Fibroblast of upper back skin (primary cell): ENCODE measurements around the gene GPR3.
A peak's percentile ranks its signal among the peaks of the same experiment; 100 is the strongest.
"Not testable (repeated sequence)": the region's sequence is repeated elsewhere in the genome, so short reads cannot be mapped to it uniquely, and the experiment has no call there.

Experiments used
- DNase-seq: peaks from one replicate; pipeline ENCODE4 v3.0.0-alpha.2; 2013

Gene GPR3

GRCh38 chr1:27380766-27381733 lies 11.4 kb upstream of the GPR3 start:
- DNase-seq: no peak

- DNase-seq: no peak
Measured at GRCh38 chr1:27381969-27382762, 10.3 kb upstream of the GPR3 start.

GRCh38 chr1:27383039-27383605 lies 9.3 kb upstream of the GPR3 start, which contains the start of gene CD164L2:
Gene CD164L2, minus strand, starts transcription at chr1:27383333. Its CDS starts 94 bp downstream, at chr1:27383239.
- DNase-seq: no peak

GRCh38 chr1:27383661-27384060 lies 8.8 kb upstream of the GPR3 start:
- DNase-seq: no peak

GRCh38 chr1:27384797-27385196 lies 7.6 kb upstream of the GPR3 start:
- DNase-seq: not testable (repeated sequence)

- DNase-seq: peak; percentile 39
Measured at GRCh38 chr1:27388337-27389005, 4.0 kb upstream of the GPR3 start.

GRCh38 chr1:27391511-27392095 lies 819 bp upstream of the GPR3 start:
- DNase-seq: peak; percentile 58

- no peak for DNase-seq
Measured at GRCh38 chr1:27392778-27393635, 585 bp downstream of the GPR3 start.

GRCh38 chr1:27393641-27394281 lies 1.3 kb downstream of the GPR3 start:
- DNase-seq: no peak

GRCh38 chr1:27394282-27394658 lies 1.8 kb downstream of the GPR3 start:
- no peak for DNase-seq

GRCh38 chr1:27394925-27395324 lies 2.5 kb downstream of the GPR3 start:
- no peak for DNase-seq

GRCh38 chr1:27395441-27396195 lies 3.2 kb downstream of the GPR3 start:
- peak; percentile 69 for DNase-seq

GRCh38 chr1:27397110-27397509 lies 4.7 kb downstream of the GPR3 start:
- no peak for DNase-seq

GRCh38 chr1:27397749-27398148 lies 5.3 kb downstream of the GPR3 start:
- DNase-seq: no peak

GRCh38 chr1:27398405-27399149 lies 6.2 kb downstream of the GPR3 start:
- no peak for DNase-seq

- no peak for DNase-seq
Measured at GRCh38 chr1:27399251-27400025, 7.0 kb downstream of the GPR3 start.

- no peak for DNase-seq
Measured at GRCh38 chr1:27400082-27400962, 7.9 kb downstream of the GPR3 start.

- no peak for DNase-seq
Measured at GRCh38 chr1:27400963-27401341, 8.5 kb downstream of the GPR3 start.
